HG02642 (cell line): ENCODE measurements around the gene PTRHD1.
A peak's percentile ranks its signal among the peaks of the same experiment; 100 is the strongest.
"Not testable (repeated sequence)": the region's sequence is repeated elsewhere in the genome, so short reads cannot be mapped to it uniquely, and the experiment has no call there.

Experiments used
- ATAC-seq: cut with Tn5 transposase; IDR thresholded peaks from one replicate; pipeline ENCODE4 v1.9.1; 2021; ENCODE audit warnings: mild to moderate bottlenecking; ENCODE audit not compliant: unreplicated experiment, poor library complexity

The PTRHD1 gene

GRCh38 chr2:24816404-24816803, 23.2 kb upstream of the PTRHD1 start:
- ATAC-seq, result no peak

GRCh38 chr2:24815171-24815570, 22.0 kb upstream of the PTRHD1 start:
- ATAC-seq, result no peak

- no peak for ATAC-seq
These were observed 21.3 kb upstream of the PTRHD1 start for GRCh38 chr2:24814516-24814915.

GRCh38 chr2:24813691-24814137, 20.5 kb upstream of the PTRHD1 start:
- no peak for ATAC-seq

- no peak for ATAC-seq
These were observed 16.3 kb upstream of the PTRHD1 start for GRCh38 chr2:24809316-24810007.

- no peak for ATAC-seq
These were observed 13.5 kb upstream of the PTRHD1 start for GRCh38 chr2:24806661-24807036.

- ATAC-seq, result not testable (repeated sequence)
These were observed 12.8 kb upstream of the PTRHD1 start for GRCh38 chr2:24805811-24806660.

- not testable (repeated sequence) for ATAC-seq
These were observed 7.3 kb upstream of the PTRHD1 start for GRCh38 chr2:24800487-24800886.

GRCh38 chr2:24797644-24798043, 4.5 kb upstream of the PTRHD1 start:
- no peak for ATAC-seq

GRCh38 chr2:24793761-24794435, 707 bp upstream of the PTRHD1 start:
- no peak for ATAC-seq

- ATAC-seq, result no peak
These were observed 683 bp downstream of the PTRHD1 start for GRCh38 chr2:24792542-24792873.

GRCh38 chr2:24791452-24791851, 1.7 kb downstream of the PTRHD1 start:
- ATAC-seq, result no peak

- no peak for ATAC-seq
These were observed 4.4 kb downstream of the PTRHD1 start for GRCh38 chr2:24788816-24789215.

- ATAC-seq, result no peak
These were observed 5.7 kb downstream of the PTRHD1 start for GRCh38 chr2:24787532-24787931.

- ATAC-seq, result peak; percentile 74
These were observed 7.4 kb downstream of the PTRHD1 start for GRCh38 chr2:24785671-24786321.

GRCh38 chr2:24783641-24784040, 9.6 kb downstream of the PTRHD1 start:
- no peak for ATAC-seq

GRCh38 chr2:24779116-24779515, 14.1 kb downstream of the PTRHD1 start:
- no peak for ATAC-seq

GRCh38 chr2:24774373-24774772, 18.8 kb downstream of the PTRHD1 start:
- ATAC-seq, result no peak

- no peak for ATAC-seq
These were observed 21.2 kb downstream of the PTRHD1 start for GRCh38 chr2:24771764-24772586.

GRCh38 chr2:24771061-24771460, 22.1 kb downstream of the PTRHD1 start:
- no peak for ATAC-seq
